Liver (tissue), 3 donors: ENCODE measurements around the gene MFAP2.

Experiments used
- CTCF ChIP-seq: fragments of 150-350 bp; IDR thresholded peaks from 2 replicates; pipeline ENCODE4 v1.5.1; 2017; ENCODE audit warnings: improper control_type of control experiment, low read depth, low read length; ENCODE audit not compliant: missing input control
- HNF4G ChIP-seq: IDR thresholded peaks from 2 replicates; pipeline ENCODE4 v1.6.1; 2016; ENCODE audit warnings: antibody characterized with exemption
- TAF1 ChIP-seq: conservative IDR thresholded peaks from 2 replicates; pipeline ENCODE4 v1.6.1; 2016; ENCODE audit warnings: antibody characterized with exemption, mild to moderate bottlenecking
- YY1 ChIP-seq: IDR thresholded peaks from 2 replicates; pipeline ENCODE4 v1.6.1; 2016; ENCODE audit warnings: antibody characterized with exemption, mild to moderate bottlenecking
- donor health status: healthy.
- donor health status: healthy.

GRCh38 chr1:17005365-17005740 lies 24.9 kb upstream of the MFAP2 start:
- TF ChIP-seq CTCF (no peak), TAF1 (no peak), YY1 (no peak), HNF4G (no peak)
